HepG2 (cell line): ENCODE measurements around the gene HTR1D. TPM values are rescaled to one million over a fixed set of nuclear protein-coding genes. Genes with fewer than 3 reads are reported as not detected.
A peak's percentile ranks its signal among the peaks of the same experiment; 100 is the strongest.

Source experiments
- ARID5B ChIP-seq: IDR thresholded peaks from 2 replicates; pipeline ENCODE4 v1.4.0; 2020; ENCODE audit warnings: mild to moderate bottlenecking, missing genetic modification reagents
- BCL3 ChIP-seq: sonication (generic); formaldehyde crosslinking; IDR thresholded peaks from 2 replicates; pipeline ENCODE4 v1.5.1; 2020; ENCODE audit warnings: mild to moderate bottlenecking, missing genetic modification reagents, moderate library complexity
- HNF4A ChIP-seq: sonication (generic); formaldehyde crosslinking; IDR thresholded peaks from 2 replicates; pipeline ENCODE4 v1.4.0; 2020; ENCODE audit warnings: missing genetic modification reagents
- KAT8 ChIP-seq: IDR thresholded peaks from 2 replicates; pipeline ENCODE4 v1.6.1; 2016; ENCODE audit warnings: missing genetic modification reagents, missing compliant biosample characterization
- KDM2A ChIP-seq: sonication (generic); formaldehyde crosslinking; IDR thresholded peaks from 2 replicates; pipeline ENCODE4 v1.4.0; 2020; ENCODE audit warnings: low read depth, missing genetic modification reagents, borderline replicate concordance
- LCORL ChIP-seq, 2 experiments: fragments of 450-650 bp in 1 of 2; sonication (generic) in 1 of 2; formaldehyde crosslinking in 1 of 2; IDR thresholded peaks; 2 replicates each; pipeline versions ENCODE4 v1.5.0 to v1.6.1; 2017 to 2020; ENCODE audit warnings: antibody characterized with exemption in 1 of 2, missing genetic modification reagents in 1 of 2
- PRMT3 ChIP-seq: sonication (generic); formaldehyde crosslinking; IDR thresholded peaks from 2 replicates; pipeline ENCODE4 v1.8.1; 2022; ENCODE audit warnings: low read depth, mild to moderate bottlenecking, moderate library complexity, missing genetic modification reagents, borderline replicate concordance
- RARA ChIP-seq: IDR thresholded peaks from 2 replicates; pipeline ENCODE4 v1.6.1; 2016; ENCODE audit warnings: missing genetic modification reagents, missing compliant biosample characterization
- SALL1 ChIP-seq: sonication (generic); formaldehyde crosslinking; IDR thresholded peaks from 2 replicates; pipeline ENCODE4 v1.8.0; 2022; ENCODE audit warnings: mild to moderate bottlenecking, missing genetic modification reagents
- SOX6 ChIP-seq, 2 experiments: fragments of 450-650 bp in 1 of 2; sonication (generic) in 1 of 2; formaldehyde crosslinking in 1 of 2; IDR thresholded peaks; 2 replicates each; pipeline versions ENCODE4 v1.4.0 to v1.6.1; 2017 to 2020; ENCODE audit warnings: antibody characterized with exemption in 1 of 2, mild to moderate bottlenecking in 1 of 2, missing genetic modification reagents in 1 of 2
- SRY ChIP-seq: sonication (generic); formaldehyde crosslinking; IDR thresholded peaks from 2 replicates; pipeline ENCODE4 v1.8.0; 2022; ENCODE audit warnings: mild to moderate bottlenecking, missing genetic modification reagents
- ZBTB7B ChIP-seq: sonication (generic); formaldehyde crosslinking; IDR thresholded peaks from 2 replicates; pipeline ENCODE4 v1.4.0; 2020; ENCODE audit warnings: missing genetic modification reagents
- ZKSCAN8 ChIP-seq: IDR thresholded peaks from 2 replicates; pipeline ENCODE4 v1.6.1; 2016; ENCODE audit warnings: borderline replicate concordance, missing genetic modification reagents, missing compliant biosample characterization
- ZNF160 ChIP-seq: sonication (generic); formaldehyde crosslinking; IDR thresholded peaks from 2 replicates; pipeline ENCODE4 v1.8.0; 2022; ENCODE audit warnings: mild to moderate bottlenecking, inconsistent platforms, missing genetic modification reagents
- ZNF770 ChIP-seq: sonication (generic); formaldehyde crosslinking; IDR thresholded peaks from 2 replicates; pipeline ENCODE4 v1.5.0; 2020; ENCODE audit warnings: mild to moderate bottlenecking, missing genetic modification reagents
- ZSCAN25 ChIP-seq: sonication (generic); formaldehyde crosslinking; IDR thresholded peaks from 2 replicates; pipeline ENCODE4 v1.8.0; 2022; ENCODE audit warnings: mild to moderate bottlenecking, missing genetic modification reagents
- polyA plus RNA-seq, 8 experiments: library from polyadenylated mRNA; depleted of rRNA in 3 of 8; stranded (reverse) in 7 of 8; unstranded in 1 of 8; fragments of >200 nt; fragmentation: Illumina TruSeq in 4 of 8; extraction: Trizol in 4 of 8; gene quantifications; 2 replicates each; pipeline versions ENCODE4 v1.2.1 to v1.2.3, GENCODE V29; 2011 to 2016; ENCODE audit warnings: low read depth in 4 of 8, missing spikeins in 1 of 8, mixed read lengths in 1 of 8; ENCODE audit not compliant: insufficient read depth in 1 of 8
- total RNA-seq, 5 experiments: library from RNA; depleted of rRNA; stranded (reverse); fragments of >200 nt; fragmentation: Illumina TruSeq; extraction: Trizol; gene quantifications; 2 replicates each; pipeline ENCODE4 v1.2.3, GENCODE V29; 2016; ENCODE audit warnings: low read depth in 1 of 5
- TF ChIP-seq, protein P1 (sequence below): sonication (generic); formaldehyde crosslinking; IDR thresholded peaks from 2 replicates; pipeline ENCODE4 v1.8.0; 2022; ENCODE audit warnings: missing genetic modification reagents, low read depth, mild to moderate bottlenecking, borderline replicate concordance
- TF ChIP-seq, protein P2 (sequence below): IDR thresholded peaks from 2 replicates; pipeline ENCODE4 v1.6.1; 2016
- TF ChIP-seq, protein P3 (sequence below): sonication (generic); formaldehyde crosslinking; IDR thresholded peaks from 2 replicates; pipeline ENCODE4 v1.4.0; 2020; ENCODE audit warnings: missing genetic modification reagents, borderline replicate concordance

The HTR1D gene
- total and polyA plus RNA-seq, 2 of the 13 experiments (the other 11 are each of a cell fraction or from before 2014, with no cell fraction given), result 0.04 to 0.07 TPM

DNA sequence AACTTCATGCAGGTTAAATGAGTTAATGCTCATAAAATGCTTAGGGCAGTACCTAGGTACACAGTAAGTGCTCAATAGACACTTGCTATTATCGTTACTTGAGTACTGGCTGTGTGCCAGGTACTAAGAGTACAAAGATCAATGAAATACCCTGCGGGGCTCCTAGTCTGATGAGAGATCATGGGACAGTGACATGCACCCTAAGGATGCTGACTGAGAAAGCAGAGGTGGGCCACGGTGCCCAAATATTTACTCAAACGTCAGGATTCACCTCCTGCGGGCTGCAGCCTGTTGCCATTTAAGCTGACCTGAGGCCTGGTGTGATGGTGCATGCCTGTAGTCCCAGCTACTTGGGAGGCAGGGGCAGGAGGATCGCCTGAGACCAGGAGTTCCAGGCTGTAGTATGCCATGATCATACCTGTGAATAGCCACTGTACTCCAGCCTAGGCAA is 28.8 kb downstream of the HTR1D start (continued):
- TF ChIP-seq BCL3 (CRISPR knock-in tag), result no peak
- no peak for TF ChIP-seq SOX6 (IDR thresholded peaks at IDR 0.05)
- TF ChIP-seq SOX6 (CRISPR knock-in tag; IDR thresholded peaks at IDR 0.05), result 0 out of 2 replicates have a peak, but pooled peaks have one; percentile 7
- 0 out of 2 replicates have a peak, but pooled peaks have one; percentile 12 for TF ChIP-seq KAT8 (CRISPR knock-in tag)
- TF ChIP-seq, protein P1, sequence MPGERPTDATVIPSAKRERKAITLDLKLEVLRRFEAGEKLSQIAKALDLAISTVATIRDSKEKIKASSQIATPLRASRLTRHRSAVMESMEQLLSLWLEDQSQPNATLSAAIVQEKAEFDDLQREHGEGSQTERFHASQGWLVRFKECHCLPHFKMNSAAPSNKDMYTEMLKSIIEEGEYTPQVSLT (CRISPR knock-in tag), result no peak
- peak; percentile 72 for TF ChIP-seq LCORL (IDR thresholded peaks at IDR 0.05)
- peak; percentile 32; the same call in 1 of the 2 replicates for TF ChIP-seq LCORL (CRISPR knock-in tag; IDR thresholded peaks at IDR 0.05)
- TF ChIP-seq ZSCAN25 (CRISPR knock-in tag), result peak; percentile 25; the same call in 1 of the 2 replicates
- no peak for TF ChIP-seq ZNF160
- TF ChIP-seq HNF4A, result peak; percentile 59
- 0 out of 2 replicates have a peak, but pooled peaks have one; percentile 24 for TF ChIP-seq ZNF770 (CRISPR knock-in tag)
- TF ChIP-seq ARID5B (CRISPR knock-in tag), result peak; percentile 62
- TF ChIP-seq ZKSCAN8 (CRISPR knock-in tag), result peak; percentile 100
- peak; percentile 23; the same call in 1 of the 2 replicates for TF ChIP-seq SALL1 (CRISPR knock-in tag)
- TF ChIP-seq, protein P2, sequence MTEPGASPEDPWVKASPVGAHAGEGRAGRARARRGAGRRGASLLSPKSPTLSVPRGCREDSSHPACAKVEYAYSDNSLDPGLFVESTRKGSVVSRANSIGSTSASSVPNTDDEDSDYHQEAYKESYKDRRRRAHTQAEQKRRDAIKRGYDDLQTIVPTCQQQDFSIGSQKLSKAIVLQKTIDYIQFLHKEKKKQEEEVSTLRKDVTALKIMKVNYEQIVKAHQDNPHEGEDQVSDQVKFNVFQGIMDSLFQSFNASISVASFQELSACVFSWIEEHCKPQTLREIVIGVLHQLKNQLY (CRISPR knock-in tag), result 0 out of 2 replicates have a peak, but pooled peaks have one; percentile 14
- TF ChIP-seq SRY (CRISPR knock-in tag), result no peak
- 0 out of 2 replicates have a peak, but pooled peaks have one; percentile 17 for TF ChIP-seq KDM2A (CRISPR knock-in tag)
- TF ChIP-seq RARA (CRISPR knock-in tag), result 0 out of 2 replicates have a peak, but pooled peaks have one; percentile 24
- 0 out of 2 replicates have a peak, but pooled peaks have one; percentile 45 for TF ChIP-seq PRMT3
- 0 out of 2 replicates have a peak, but pooled peaks have one; percentile 42 for TF ChIP-seq ZBTB7B (CRISPR knock-in tag)
- TF ChIP-seq, protein P3, sequence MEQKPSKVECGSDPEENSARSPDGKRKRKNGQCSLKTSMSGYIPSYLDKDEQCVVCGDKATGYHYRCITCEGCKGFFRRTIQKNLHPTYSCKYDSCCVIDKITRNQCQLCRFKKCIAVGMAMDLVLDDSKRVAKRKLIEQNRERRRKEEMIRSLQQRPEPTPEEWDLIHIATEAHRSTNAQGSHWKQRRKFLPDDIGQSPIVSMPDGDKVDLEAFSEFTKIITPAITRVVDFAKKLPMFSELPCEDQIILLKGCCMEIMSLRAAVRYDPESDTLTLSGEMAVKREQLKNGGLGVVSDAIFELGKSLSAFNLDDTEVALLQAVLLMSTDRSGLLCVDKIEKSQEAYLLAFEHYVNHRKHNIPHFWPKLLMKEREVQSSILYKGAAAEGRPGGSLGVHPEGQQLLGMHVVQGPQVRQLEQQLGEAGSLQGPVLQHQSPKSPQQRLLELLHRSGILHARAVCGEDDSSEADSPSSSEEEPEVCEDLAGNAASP (CRISPR knock-in tag), result 0 out of 2 replicates have a peak, but pooled peaks have one; percentile 54
